ENCODE data around the gene WDFY3.
"Not testable (repeated sequence)": the region's sequence is repeated elsewhere in the genome, so short reads cannot be mapped to it uniquely, and the experiment has no call there.

Gene WDFY3

DNA sequence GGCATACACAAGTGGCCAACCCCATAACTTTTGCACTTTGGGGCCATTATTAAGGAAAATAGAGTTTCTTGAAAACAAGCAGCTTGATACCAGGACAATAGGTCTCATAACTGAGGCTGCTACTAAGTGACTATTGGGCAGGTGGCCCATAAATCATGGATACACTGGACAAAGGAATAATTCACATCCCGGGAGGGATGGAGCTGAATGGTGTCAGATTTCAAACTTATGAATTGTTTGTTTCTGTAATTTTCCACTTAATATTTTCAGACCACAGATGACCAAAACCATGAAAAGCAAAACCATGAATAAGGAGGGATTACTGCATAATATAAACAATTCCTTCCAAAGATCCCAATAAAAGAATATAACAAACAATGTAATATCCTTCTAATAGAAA, 114.4 kb downstream of the WDFY3 start:
- DNase-seq = no peak

DNA sequence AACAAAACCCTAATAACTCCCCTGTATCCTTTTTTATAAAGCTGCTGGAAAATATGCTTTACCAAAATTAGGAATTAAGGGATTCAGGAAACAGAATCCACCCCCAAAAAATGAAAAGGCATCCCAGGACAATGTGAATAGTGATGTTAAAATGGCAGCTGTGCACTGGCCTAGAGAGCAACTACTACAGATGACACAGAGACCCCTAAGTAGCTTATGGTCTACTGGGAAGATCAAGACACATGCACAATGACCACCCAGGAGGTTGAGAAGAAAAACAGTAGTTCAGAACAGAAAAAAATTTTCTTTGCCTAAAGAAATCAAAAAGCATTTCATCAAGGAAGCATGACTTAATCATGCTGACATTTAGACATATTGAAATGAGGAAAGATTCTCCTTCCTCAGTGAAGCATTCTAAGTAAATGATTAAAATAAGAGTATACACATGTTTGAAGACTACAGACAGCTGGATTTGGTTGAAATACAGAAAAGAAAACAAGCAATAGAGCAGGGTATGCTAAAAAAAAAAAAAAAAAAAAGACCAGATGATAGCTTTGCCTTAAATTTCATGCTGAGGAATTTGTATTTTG, 117.3 kb downstream of the WDFY3 start:
- DNase-seq = no peak

DNA sequence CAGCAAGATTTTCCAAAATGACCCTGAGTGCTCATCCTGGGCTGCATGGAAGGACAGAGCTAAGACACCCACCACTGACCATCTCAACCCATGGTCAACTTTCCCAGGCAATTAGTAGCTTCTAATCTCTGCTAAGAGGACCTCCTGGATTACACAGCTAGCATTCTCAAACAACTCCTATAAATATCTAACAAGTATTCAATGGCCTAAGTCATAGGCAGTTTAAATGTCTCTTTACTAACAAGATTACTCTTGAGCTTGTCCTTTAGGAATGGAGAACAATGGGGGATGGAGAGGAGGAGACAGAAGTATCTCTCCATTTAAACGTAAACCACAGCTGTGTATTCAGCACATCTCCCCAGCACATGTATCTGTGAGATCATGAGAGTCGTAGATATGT, 118.1 kb downstream of the WDFY3 start:
- no peak for DNase-seq

DNA sequence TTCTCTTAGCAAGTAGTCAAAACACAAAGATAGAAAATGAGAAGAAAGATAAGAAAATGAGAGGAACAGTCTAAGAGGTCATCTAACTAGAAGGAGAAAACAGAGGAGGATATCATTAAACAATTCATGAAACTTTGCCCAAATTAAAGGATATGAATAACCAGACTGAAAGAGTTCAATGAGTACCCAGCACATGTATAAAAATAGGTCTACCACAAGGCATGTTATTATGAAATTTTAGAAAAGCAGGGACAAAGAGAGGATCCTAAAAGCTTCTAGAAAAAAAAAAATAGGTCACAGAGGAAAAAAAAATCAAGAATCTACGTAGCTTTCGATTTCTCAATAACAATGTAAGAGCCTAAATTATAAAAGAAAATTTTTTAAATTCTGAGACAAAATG, 118.5 kb downstream of the WDFY3 start:
- no peak for DNase-seq

DNA sequence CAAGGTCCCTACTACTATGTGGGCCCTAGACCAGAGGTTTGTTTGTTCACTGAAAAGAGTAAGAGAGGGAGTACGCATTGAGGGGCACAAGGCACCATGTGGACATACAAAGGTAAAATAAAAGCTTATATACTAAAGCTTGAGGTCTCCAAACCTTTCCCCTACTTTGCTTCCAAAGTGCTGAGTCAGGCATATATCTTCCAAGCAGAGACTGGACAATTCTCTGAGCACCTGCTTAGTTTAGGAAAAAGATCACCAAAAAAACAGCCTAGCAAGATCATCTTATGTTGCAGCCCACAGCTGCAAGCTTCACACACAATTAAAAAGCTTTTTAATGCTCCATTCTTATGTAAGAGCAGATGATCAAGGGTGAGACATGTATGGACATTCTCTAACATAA, 119.5 kb downstream of the WDFY3 start:
- DNase-seq = no peak

DNA sequence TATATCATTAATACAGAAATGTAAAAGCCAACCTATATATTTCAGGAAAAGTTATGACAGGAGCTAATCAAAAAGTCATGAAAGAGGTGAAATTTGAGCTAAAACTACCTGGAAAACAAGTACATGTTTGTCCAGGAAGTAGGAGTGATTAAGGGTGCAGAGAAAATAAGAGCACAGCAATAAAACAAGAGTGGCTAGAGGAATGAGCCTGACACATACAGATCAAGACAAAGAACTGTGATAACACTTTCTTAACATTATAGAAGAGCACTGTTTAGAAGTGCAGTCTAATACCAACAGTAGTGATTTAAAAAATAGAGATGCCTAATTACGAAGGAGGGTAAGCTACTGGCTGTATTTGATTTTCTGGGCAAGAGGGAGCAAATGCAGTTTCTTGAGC, 125.1 kb downstream of the WDFY3 start:
- DNase-seq = no peak

DNA sequence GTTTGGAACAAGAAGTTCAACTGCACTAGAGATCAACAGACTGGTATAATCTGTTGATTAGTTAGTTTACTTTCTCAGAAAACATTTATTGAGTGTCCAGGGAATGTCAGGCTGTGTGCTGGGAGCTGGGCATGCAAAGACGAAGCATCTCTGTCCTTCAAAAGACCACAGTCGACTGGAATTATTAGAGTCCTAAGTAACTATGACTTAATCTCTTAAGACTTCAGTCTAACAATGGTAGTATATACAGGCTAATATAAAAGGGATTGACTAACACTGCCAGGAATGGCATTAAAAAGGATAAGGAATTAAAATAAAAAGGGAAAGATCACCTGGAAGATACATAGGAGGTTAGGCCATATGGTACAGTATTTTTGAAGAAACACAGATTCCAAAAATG, 128.7 kb downstream of the WDFY3 start:
- no peak for DNase-seq

DNA sequence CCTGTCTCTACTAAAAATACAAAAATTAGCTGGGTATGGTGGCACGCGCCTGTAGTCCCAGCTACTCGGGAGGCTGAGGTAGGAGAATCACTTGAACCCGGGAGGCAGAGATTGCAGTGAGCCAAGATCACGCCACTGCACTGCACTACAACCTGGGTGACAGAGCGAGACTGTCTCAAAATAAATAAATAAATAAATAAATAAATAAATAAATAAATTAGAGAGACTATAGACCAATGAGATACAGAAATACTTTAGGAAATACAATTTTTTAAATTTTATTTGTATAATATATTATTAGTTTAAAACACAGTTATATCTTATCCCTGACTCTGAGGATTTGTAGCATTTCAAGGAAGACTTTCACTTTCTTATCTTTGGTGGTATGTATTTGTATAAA, 136.9 kb downstream of the WDFY3 start:
- not testable (repeated sequence) for DNase-seq

DNA sequence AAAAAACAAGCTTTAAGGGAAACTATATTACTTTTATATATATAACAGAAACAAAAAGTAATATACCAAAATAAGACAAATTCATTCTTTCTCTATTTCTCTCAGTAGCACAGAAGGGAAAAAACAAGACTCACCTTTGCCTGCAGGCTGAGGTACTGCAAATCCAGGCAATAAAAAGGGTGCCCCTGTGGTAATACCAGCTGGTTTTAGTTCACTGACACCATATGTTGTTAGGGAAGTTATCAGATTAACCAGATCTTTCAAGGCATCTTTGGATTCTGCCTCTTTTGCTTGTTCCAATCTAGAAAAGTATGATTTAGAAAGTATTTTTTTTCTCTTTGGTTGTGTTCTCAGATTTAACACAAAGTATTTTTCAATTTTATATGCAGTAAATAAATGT, 139.8 kb downstream of the WDFY3 start:
- DNase-seq = no peak

DNA sequence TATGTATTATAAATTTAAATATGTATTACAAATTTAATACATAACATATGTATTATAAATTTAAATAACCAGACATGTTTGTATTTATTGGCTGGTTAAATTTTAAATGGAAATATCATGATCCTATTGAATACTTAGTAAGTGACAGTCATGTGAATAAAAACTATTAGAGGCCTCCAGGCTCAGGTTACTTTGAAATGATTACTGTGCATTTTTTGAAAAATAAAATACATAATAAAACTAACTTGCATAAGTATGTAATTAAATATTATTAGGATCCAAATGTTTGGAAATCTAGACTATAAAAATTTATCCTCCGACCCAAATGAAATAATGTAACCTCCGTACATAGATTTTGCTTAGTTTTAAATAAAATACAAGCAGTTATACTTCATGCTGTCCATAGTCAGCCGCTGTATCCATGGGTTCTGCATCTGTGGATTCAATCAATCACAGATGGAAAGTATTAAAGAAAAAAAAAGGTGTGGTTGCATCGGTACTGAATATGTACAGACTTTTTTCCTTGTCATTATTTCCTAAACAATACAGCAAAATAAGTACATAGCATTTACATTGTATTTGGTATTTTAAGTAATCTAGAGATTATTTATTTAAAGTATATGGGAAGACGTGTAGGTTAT, 140.7 kb downstream of the WDFY3 start:
- DNase-seq = no peak

DNA sequence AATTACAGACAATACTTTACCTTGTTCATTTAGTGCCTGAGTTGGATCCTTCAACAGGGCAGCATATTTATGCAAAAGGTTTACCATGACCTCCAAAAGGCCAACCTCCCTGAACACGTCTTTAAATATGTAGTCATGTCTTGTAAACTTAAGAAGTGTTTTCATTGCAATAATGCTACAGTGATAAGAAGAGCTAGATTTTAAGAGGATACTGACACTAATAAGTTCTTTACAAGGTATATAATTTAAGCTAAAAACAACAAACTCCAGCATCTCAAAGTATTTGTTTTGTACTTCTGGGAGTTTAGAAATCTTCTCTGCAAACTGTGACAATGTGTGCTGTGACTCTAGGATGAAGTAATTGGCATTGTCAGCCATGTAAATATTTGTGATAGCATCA, 145.4 kb downstream of the WDFY3 start:
- no peak for DNase-seq

DNA sequence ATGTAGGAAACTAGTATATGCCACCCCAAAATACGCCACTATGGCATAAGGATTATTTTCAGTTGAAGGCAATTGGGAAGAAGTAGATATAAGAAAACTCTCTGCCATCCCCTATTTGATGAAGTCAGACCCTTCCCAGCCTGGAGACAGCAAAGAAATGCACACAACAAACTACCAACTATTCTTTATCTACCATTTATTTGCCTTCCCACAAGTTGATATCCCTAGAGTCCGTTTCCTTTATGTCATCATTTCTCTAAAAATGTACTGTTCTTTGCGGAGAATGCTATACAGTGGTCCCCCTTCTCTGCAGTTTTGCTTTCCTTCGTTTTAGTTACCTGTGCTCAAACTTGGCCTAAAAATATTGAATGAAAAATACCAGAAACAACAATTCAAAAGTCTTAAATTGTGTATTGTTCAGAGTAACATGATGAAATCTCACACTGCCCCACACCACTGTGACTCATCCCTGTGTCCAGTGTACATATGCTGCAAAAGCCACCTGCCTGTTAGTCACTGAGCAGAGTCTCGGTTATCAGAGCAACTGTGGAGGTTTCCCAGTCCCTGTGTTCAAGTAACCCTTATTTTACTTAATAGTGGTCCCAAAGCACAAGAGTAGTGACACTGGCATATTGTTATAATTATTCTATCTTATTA, 152.3 kb downstream of the WDFY3 start:
- DNase-seq = no peak

DNA sequence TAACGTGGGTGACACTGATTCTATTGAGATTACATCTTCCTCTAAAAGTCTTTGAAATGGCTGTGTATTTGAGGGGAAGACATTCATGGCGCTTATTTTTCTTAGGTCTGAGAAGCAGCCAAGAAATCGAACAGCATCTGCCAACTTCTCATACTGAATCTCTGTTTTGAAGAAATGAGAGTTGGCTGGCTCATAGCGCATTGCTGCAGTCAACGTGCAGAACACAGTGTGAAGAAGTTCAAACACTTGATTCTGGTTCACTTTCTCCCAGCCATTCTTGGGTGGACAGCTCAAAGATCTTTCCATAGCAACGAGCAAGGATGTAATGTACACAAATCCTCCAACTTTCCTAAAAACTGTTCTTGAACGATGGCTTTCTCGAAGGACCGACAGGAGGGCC, 156.5 kb downstream of the WDFY3 start:
- DNase-seq = no peak

DNA sequence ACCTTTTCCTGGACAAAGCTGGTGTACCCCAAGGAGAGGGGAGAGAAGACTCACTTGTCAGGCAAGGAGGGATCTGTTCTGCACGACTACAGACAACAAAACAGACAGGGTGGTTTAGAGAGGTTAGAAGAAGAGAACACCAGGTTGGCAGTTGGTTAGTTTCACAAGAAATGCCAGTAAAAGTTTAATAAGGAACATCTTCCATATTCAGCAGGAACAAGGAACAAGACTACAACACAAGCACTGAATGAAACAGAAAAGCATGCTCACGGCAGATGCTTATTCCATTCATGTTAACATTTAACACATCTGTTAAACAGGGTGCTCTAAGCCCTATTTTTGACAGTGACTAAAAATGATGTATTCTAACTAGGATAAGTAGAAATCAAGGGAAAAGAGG, 158.2 kb downstream of the WDFY3 start:
- no peak for DNase-seq

DNA sequence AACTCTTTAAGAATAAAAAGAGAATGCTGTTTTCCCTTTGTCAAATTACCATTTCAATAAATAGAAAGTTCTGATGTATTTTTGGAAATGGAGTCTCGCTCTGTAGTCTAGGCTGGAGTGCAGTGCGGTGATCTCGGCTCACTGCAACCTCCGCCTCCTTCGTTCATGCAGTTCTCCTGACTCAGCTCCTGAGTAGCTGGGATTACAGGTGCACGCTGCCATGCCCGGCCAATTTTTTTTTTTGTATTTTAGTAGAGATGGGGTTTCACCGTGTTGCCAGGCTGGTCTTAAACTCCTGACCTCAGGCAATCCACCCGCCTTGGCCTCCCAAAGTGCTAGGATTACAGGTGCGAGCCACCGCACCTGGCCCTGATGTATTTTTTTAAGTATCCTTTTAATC, 159.9 kb downstream of the WDFY3 start:
- not testable (repeated sequence) for DNase-seq

DNA sequence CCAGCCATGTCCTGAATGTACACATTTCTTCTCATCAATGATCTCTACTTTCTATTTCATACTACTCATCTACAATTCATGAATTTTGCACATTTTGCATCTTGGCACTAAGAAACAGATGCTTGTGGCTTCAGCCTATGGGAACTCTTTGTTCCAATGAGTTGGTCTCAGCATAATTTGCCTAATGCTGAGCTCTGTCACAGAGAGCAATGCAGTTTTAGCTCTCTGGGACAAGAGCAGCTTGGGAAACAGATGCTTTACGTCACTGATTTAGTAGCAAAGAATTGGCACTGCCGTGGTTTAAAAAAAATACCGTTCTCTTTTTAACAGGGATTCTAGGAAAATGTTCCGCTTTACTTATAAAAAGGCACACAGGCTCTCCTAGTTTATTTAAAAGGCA, 162.4 kb downstream of the WDFY3 start:
- no peak for DNase-seq

DNA sequence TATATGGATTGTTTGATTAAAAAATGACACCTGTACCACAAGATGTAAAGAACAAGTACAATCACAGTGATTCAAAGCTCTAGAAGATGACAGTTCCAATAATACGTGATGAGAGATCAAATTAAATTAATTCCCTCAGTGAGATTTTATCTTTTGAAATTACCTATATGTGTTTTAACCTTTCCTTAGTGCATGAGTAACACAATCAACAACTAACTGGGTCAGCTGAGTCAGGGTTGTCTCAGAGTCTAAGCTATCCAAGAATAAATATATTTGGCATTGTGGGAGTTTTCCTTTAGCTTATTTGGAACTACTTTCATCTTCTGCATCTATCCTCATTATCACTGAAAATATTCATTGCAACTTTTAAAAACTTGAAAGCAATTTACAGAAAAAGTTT, 162.8 kb downstream of the WDFY3 start:
- DNase-seq = no peak

DNA sequence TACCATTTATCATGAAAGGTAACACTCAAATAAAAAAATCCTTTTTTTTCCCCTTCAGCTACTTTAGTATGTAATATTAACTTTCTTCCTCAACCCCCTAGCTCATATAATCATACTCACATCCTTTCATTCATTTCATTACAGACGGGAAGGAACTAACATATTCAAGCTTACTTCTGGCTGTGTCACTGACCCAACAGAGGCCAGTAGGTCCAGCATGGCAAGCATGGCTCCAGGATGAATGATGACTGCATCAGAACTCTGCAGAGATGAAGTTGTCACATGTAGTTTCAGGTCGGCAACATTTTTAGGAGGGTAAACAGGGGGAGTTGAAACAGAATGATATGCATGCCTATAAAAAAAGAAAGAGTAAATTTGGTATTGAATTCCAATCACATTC, 163.4 kb downstream of the WDFY3 start:
- DNase-seq = no peak

DNA sequence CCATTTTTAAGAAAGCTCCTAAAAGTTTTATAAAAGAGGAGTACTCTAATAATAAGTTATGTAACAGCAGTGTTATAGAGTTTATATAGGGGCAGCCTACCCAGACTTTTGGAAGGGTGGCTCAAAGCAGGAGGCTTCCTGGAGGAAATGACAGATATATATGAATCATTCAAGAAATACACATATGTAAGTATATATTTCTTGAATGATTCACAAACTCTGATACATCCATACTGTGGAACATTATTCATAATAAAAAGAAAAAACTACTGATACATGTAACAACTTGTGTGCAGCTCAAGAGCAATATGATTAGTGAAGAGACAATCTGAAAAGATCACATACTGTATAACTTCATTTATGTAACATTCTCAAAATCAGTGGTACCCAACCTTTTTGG, 166.2 kb downstream of the WDFY3 start:
- DNase-seq = no peak

DNA sequence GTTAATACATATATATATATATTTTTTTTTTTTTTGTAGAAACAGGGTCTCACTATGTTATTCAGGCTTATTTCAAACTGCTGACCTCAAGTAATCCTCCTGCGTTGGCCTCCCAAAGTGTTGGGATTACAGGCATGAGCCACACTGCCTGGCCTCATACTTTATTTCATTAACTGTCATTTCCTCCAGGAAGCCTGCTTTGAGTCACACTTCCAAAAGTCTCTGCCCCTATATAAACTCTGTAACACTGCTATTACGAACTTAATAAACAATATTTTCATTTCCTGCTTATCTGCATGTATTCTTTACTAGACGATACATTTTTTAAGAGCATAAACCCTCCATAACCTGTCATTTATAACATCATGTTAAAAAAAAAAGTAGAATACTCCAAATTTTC, 167.2 kb downstream of the WDFY3 start:
- no peak for DNase-seq

DNA sequence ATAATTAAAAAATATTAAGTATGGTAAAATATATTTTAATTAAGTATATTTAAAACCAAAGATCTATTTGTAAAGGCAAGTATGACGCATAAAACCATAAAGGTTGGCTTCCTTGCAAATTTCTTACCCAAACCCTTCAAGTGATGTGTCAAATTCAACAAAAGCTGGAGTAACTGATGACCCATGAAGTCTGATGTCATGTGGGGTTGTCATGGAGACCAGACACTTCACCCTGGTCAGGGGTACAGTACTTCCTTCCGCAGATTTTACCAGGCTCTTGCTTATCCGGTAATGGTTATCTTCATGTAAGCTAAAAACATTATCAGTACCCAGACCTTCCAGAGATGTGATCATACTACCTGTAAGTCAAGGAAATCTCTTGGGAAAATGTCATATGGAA, 170.1 kb downstream of the WDFY3 start:
- DNase-seq = no peak

DNA sequence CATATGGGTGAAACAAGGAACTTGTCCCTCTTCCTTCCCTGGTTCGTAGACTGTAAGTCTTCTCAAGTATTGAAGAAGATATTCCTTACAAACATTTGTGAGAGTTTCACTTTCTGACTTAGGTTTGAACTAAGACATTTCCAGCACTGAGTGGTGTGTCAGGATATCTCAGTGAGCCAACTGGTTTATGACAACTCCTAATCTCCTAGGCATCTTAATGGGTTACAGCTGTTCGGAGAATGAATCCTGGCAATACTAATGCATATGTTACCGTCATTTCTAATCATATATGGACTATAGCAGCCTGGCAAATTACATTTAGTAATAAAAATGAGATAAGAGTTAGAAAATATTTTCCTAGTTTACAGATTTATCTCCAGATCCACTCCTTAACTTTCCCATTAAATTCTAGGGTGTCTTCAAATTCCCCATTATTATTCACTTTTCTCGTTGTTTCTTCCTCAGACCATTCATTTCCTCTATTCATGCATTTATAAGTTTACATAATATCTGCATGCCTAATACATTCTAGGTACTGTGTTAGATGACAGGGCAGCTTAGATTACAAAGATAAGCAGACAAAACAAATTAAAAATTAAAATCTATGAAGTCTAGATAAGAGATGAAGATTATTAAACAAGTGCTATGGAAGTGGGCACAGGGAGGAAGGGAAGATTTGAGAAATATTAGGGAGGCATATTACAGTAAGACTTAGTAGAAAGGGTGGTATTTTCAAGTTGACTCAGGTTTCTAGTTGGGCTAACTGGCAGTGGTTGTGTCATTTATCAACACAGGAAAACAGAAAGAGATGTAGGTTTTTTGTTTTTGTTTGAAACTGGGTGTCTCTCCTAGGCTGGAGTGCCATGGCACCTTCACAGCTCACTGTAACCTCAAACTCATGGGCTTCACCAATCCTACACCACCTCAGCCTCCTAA, 173.9 kb downstream of the WDFY3 start:
- no peak for DNase-seq

DNA sequence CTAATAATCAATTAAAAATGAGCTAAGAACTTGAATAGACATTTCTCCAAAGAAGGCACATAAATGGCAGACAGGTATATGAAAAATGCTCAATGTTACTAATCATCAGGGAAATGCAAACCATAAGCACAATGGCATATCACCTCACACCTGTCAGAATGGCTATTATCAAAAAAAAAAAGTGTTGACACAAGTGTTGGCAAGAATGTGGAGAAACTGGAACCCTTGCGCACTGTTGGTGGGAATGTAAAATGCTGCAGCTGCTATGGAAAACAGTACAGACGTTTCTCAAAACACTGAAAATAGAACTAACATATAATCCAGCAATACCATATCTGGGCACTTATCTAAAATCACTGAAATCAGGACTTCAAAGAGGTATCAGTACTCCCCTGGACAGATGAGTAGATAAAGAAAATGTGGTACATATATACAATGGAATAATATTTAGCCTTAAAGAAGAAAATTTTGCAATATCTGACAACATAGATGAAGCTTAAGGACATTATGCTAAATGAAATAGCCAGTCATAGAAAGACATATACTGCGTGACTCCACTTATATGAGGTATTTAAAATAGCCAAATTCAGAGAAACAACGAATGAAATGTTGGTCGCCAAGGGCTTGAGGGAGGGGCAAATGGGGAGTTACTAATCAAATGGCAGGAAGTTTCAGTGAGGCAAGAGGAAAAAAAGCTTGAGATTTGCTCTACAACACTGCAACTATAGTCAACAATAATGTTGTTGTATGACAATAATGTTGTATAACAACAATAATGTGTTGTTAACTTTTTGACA, 175.5 kb downstream of the WDFY3 start:
- DNase-seq = no peak

All from activated T-cell treated with anti-CD3 and anti-CD28 coated beads, Interleukin-2, amount 50 U/mL, for 48 hours (primary cell).